Thymus (tissue), 11 donors: ENCODE results near the gene SLC5A5. TPM values are rescaled to one million over a fixed set of nuclear protein-coding genes. Genes with fewer than 3 reads are reported as not detected.

ENCODE experiments used
- DNase-seq, 9 donors: peaks; one replicate each; pipeline ENCODE4 v3.0.0-alpha.2; 2013; ENCODE audit warnings: low spot score in 9 of 9, low read depth in 6 of 9, missing footprints in 1 of 9
- H3K27ac ChIP-seq, 2 donors: one replicate each; pipeline ENCODE4 v1.5.1; 2013; ENCODE audit warnings: control low read depth in 1 of 2, low read depth in 1 of 2, low read length in 1 of 2, mild to moderate bottlenecking in 1 of 2, moderate library complexity in 1 of 2
- H3K27me3 ChIP-seq, 2 donors: one replicate each; pipeline ENCODE4 v1.5.1; 2013; ENCODE audit warnings: low read length in 1 of 2; ENCODE audit not compliant: control insufficient read depth in 2 of 2, insufficient read depth in 1 of 2
- H3K36me3 ChIP-seq, 2 donors: one replicate each; pipeline ENCODE4 v1.5.1; 2013; ENCODE audit warnings: low read length in 1 of 2, mild to moderate bottlenecking in 1 of 2, moderate library complexity in 1 of 2; ENCODE audit not compliant: control insufficient read depth in 2 of 2, insufficient read depth in 2 of 2
- H3K4me1 ChIP-seq, 2 donors: one replicate each; pipeline ENCODE4 v1.5.1; 2013; ENCODE audit warnings: low read length in 2 of 2; ENCODE audit not compliant: control insufficient read depth in 2 of 2, insufficient read depth in 2 of 2
- H3K4me3 ChIP-seq, 2 donors: one replicate each; pipeline ENCODE4 v1.5.1; 2013; ENCODE audit warnings: low read length in 2 of 2, control low read depth in 1 of 2, mild to moderate bottlenecking in 1 of 2
- H3K9me3 ChIP-seq, 2 donors: one replicate each; pipeline ENCODE4 v1.5.1; 2013; ENCODE audit warnings: low read length in 1 of 2, mild to moderate bottlenecking in 1 of 2; ENCODE audit not compliant: control insufficient read depth in 2 of 2, insufficient read depth in 1 of 2
- WGBS: extraction: QIAGEN DNeasy Blood & Tissue Kit; methylation state at CpG from one replicate; pipeline ENCODE4 v1.1.7; 2013; 5-methylcytosine and 5-hydroxymethylcytosine counted together
- polyA plus RNA-seq: library from polyadenylated mRNA; stranded (reverse); fragments of 200-250 nt; gene quantifications from one replicate; pipeline ENCODE4 v1.2.3, GENCODE V29; 2013
- total RNA-seq: library from RNA; stranded (reverse); fragments of 120-200 nt; gene quantifications from one replicate; pipeline ENCODE4 v1.2.4, GENCODE V29; 2013
- donor health status: healthy.

SLC5A5 gene
- total and polyA plus RNA-seq, 2 donors: 0.09 to 0.25 TPM

DNA sequence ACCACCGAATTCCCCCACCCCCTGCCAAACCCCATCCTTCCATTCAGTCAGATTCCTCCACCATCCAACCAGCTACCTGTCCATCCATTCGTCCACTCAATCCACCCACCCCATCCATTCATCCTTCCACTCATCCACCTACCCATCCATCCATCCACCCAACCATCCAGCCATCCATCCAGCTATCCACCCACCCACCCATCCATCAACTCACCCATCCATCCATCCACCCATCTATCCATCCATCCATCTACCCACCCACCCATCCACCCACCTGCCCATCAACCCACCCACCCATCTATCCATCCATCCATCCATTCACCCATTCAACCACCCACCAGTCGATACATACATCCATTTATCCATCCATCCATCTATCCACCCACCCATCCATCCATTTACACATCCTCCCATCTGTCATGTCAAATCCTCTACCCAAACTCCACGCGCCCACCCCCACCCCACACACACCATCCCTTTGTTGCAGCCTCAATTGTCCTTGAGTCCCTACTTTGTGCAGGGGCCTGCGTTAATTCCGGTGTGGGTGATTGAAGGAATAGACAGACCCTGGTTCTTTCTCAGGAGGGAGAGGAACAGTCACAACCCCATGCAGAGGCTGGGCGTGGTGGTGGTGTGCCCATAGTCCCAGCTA is 5.3 kb upstream of the SLC5A5 start:
- 95% methylated on average over 8 of the region's 8 CpGs for WGBS
- H3K9me3 ChIP-seq: no peaks in the 10 kb centered on the region
- no peak overlapping the region for H3K4me3 ChIP-seq
- no peak for DNase-seq
- H3K27ac ChIP-seq: no peak overlapping the region
- peaks cover 1 to 5% of the 10 kb centered on the region in 2 donors for H3K4me1 ChIP-seq
- H3K36me3 ChIP-seq: peaks cover 35 to 36% of the 10 kb centered on the region in 2 donors
- peaks cover 11 to 42% of the 10 kb centered on the region in 2 donors for H3K27me3 ChIP-seq

- no peak for DNase-seq
- peaks cover 0 to 3% of the 10 kb centered on the region in 2 donors for H3K9me3 ChIP-seq
- no peaks in the 10 kb centered on the region for H3K4me1 ChIP-seq
- WGBS: 94% methylated on average over 11 of the region's 11 CpGs
- H3K27ac ChIP-seq: no peak overlapping the region
- peaks cover 15 to 48% of the 10 kb centered on the region in 2 donors for H3K27me3 ChIP-seq
- H3K4me3 ChIP-seq: no peak overlapping the region
- H3K36me3 ChIP-seq: peaks cover 30% of the 10 kb centered on the region in 2 donors
Measured at GRCh38 chr19:17866964-17867486, 4.7 kb upstream of the SLC5A5 start.

GRCh38 chr19:17868669-17869068 is 3.1 kb upstream of the SLC5A5 start:
- Histone ChIP-seq H3K27ac (no peak overlapping the region), H3K9me3 (peaks cover 0 to 4% of the 10 kb centered on the region in 2 donors), H3K27me3 (peaks cover 27 to 65% of the 10 kb centered on the region in 2 donors), H3K4me1 (peaks cover 2 to 13% of the 10 kb centered on the region in 2 donors), H3K4me3 (no peak overlapping the region), H3K36me3 (peaks cover 13 to 14% of the 10 kb centered on the region in 2 donors)
- no peak for DNase-seq
- 95% methylated on average over 6 of the region's 6 CpGs for WGBS

GRCh38 chr19:17869114-17869608 is 2.6 kb upstream of the SLC5A5 start:
- H3K27ac ChIP-seq: no peak overlapping the region
- H3K9me3 ChIP-seq: peaks cover 0 to 8% of the 10 kb centered on the region in 2 donors
- DNase-seq: no peak
- peaks cover 8 to 9% of the 10 kb centered on the region in 2 donors for H3K36me3 ChIP-seq
- no peak overlapping the region for H3K4me3 ChIP-seq
- H3K4me1 ChIP-seq: peaks cover 5 to 17% of the 10 kb centered on the region in 2 donors
- 92% methylated on average over 11 of the region's 11 CpGs for WGBS
- H3K27me3 ChIP-seq: peaks cover 31 to 70% of the 10 kb centered on the region in 2 donors

- DNase-seq: no peak
- Histone ChIP-seq H3K4me1 (peaks cover 5 to 17% of the 10 kb centered on the region in 2 donors), H3K36me3 (no peaks in the 10 kb centered on the region), H3K4me3 (no peak overlapping the region), H3K9me3 (peaks cover 0 to 8% of the 10 kb centered on the region in 2 donors), H3K27ac (no peak overlapping the region), H3K27me3 (peaks cover 34 to 83% of the 10 kb centered on the region in 2 donors)
- WGBS: 74% methylated on average over 10 of the region's 10 CpGs
Measured at GRCh38 chr19:17871032-17871877, 490 bp upstream of the SLC5A5 start.

DNA sequence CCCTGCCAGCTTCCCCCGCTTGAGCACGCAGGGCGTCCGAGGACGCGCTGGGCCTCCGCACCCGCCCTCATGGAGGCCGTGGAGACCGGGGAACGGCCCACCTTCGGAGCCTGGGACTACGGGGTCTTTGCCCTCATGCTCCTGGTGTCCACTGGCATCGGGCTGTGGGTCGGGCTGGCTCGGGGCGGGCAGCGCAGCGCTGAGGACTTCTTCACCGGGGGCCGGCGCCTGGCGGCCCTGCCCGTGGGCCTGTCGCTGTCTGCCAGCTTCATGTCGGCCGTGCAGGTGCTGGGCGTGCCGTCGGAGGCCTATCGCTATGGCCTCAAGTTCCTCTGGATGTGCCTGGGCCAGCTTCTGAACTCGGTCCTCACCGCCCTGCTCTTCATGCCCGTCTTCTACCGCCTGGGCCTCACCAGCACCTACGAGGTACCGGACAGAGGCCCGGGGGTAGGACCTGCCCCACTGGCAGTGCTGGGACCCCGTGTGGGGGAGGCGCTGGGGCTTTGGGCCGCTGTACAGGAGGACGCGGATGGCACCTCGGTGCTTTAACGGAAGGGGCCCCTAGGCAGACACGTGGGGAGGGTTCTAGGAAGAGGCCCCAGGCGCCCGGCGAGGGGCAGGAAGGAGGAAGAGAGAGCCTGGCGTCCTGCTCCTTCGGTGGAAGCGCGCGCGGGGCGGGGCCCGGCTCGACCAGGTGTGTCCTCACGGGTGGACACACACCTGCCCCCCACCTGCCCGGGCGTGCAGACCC is 681 bp downstream of the SLC5A5 start:
- Histone ChIP-seq H3K36me3 (no peaks in the 10 kb centered on the region), H3K4me3 (peak overlapping the region in 1 of 2 donors; percentile 5), H3K27ac (no peak overlapping the region), H3K4me1 (peaks cover 5 to 17% of the 10 kb centered on the region in 2 donors), H3K9me3 (peaks cover 0 to 8% of the 10 kb centered on the region in 2 donors), H3K27me3 (peaks cover 34 to 78% of the 10 kb centered on the region in 2 donors)
- DNase-seq: peak in 1 of 9 donors; percentile 45
- WGBS: 2% methylated on average over 61 of the region's 61 CpGs

GRCh38 chr19:17873786-17874757 is 2.3 kb downstream of the SLC5A5 start:
- Histone ChIP-seq H3K27me3 (peaks cover 34 to 67% of the 10 kb centered on the region in 2 donors), H3K4me3 (peak overlapping the region; percentile 26 to 45), H3K36me3 (no peaks in the 10 kb centered on the region), H3K9me3 (peaks cover 0 to 8% of the 10 kb centered on the region in 2 donors), H3K27ac (no peak overlapping the region), H3K4me1 (peaks cover 5 to 17% of the 10 kb centered on the region in 2 donors)
- WGBS: 15% methylated on average over 63 of the region's 63 CpGs
- DNase-seq: peak in 3 of 9 donors; percentile 36 to 61 (median 45)

GRCh38 chr19:17874758-17875135 is 3.0 kb downstream of the SLC5A5 start:
- peaks cover 5 to 17% of the 10 kb centered on the region in 2 donors for H3K4me1 ChIP-seq
- H3K4me3 ChIP-seq: no peak overlapping the region
- DNase-seq: no peak
- peaks cover 0 to 8% of the 10 kb centered on the region in 2 donors for H3K9me3 ChIP-seq
- WGBS: 93% methylated on average over 9 of the region's 9 CpGs
- H3K27ac ChIP-seq: no peak overlapping the region
- H3K36me3 ChIP-seq: no peaks in the 10 kb centered on the region
- H3K27me3 ChIP-seq: peaks cover 34 to 60% of the 10 kb centered on the region in 2 donors
